GM19452 (cell line): ENCODE results near the gene PRR15.
"Not testable (repeated sequence)": the region's sequence is repeated elsewhere in the genome, so short reads cannot be mapped to it uniquely, and the experiment has no call there.

Experiments
- ATAC-seq: cut with Tn5 transposase; IDR thresholded peaks from one replicate; pipeline ENCODE4 v1.9.1; 2021; ENCODE audit not compliant: unreplicated experiment

The PRR15 gene, protein sequence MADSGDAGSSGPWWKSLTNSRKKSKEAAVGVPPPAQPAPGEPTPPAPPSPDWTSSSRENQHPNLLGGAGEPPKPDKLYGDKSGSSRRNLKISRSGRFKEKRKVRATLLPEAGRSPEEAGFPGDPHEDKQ

GRCh38 chr7:29563590-29564495 is at the start of gene PRR15:
TSS of gene PRR15 (plus strand) at chr7:29563835. CDS start at chr7:29566330, 2,495 bp downstream.
- no peak for ATAC-seq

GRCh38 chr7:29516491-29516890 is 47.1 kb upstream of the PRR15 start:
- no peak for ATAC-seq

GRCh38 chr7:29518616-29519015 is 45.0 kb upstream of the PRR15 start:
- no peak for ATAC-seq

- ATAC-seq, result no peak
Measured at GRCh38 chr7:29523728-29524127, 39.9 kb upstream of the PRR15 start.

- no peak for ATAC-seq
Measured at GRCh38 chr7:29527505-29528108, 36.0 kb upstream of the PRR15 start.

- not testable (repeated sequence) for ATAC-seq
Measured at GRCh38 chr7:29528526-29528925, 35.1 kb upstream of the PRR15 start.

DNA sequence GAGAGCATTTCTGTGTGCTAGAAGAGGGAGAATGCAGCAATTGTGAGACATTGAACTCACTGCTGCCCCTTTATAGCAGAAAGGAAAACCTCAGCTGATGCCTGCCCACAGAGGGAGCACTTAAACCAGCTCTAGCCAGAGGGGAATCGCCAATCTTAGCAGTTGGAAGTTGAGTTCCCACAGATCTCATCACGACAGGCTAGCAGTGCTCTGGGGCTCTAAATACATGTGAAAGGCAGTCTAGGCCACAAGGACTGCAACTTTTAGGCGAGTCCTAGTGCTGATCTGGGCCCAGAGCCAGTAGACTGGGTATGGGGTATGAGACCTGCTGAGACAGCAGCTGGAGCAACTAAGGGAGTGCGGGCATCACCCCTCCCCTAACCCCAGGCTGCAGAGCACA is 25.2 kb upstream of the PRR15 start:
- ATAC-seq, result no peak

GRCh38 chr7:29539471-29539870 is 24.2 kb upstream of the PRR15 start:
- no peak for ATAC-seq

DNA sequence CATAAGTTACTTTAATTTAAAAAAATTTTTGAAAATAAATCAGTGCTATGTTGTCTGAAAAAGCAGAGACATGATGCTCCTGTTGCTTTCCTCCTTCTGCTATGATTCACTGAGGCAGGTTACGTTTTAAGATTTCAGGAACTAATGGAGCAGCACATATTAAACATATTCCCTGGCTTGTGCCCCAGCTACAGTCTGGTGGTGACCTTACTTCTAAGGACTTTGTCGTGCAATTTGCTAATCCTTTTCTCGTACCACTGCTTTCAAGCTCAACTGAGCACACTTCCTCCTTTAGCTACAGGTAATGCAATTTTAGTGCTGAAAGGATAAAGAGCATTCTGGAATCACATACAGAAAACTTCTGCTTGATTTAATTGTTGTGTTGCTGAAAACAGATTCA is 16.2 kb upstream of the PRR15 start:
- no peak for ATAC-seq

GRCh38 chr7:29548823-29549222 is 14.8 kb upstream of the PRR15 start:
- ATAC-seq, result no peak

DNA sequence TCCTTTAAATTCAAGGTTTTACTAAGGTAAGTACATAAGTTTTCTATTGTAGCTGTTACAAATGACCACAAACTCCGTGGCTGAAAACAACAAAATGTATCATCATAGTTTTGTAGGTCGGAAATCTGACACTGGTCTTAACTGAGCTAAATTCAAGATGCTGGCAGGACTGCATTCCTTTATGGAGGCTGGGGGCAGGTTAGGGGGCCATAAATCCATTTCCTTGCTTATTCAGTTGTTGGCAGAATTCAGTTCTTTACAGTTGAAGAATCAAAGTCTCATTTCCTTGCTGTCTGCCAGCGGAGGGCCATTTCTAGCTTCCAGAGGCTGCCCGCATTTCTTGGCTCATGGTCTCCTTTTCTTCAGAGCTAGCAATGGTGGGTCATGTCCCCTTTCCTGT is 11.2 kb upstream of the PRR15 start:
- ATAC-seq, result no peak

DNA sequence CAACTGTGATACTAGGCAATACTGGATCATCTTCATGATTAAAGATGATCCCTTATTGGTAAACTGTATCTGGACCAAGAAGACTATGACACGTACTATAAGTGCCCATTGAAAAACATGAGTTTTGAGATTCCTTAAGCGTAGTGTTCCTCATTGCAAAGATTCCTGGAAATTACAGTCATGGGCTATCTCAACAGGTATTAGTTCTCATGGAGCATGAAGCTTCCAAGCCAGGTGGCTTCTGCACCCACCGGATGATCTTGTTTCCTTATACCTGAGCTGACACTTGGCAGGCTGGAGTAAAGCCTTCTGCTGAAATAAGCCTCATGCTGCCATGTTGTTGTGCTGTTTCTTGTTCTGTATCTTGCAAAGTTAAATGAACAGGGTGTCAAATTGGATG is 8.6 kb upstream of the PRR15 start:
- ATAC-seq, result no peak

GRCh38 chr7:29556405-29557195 is 7.0 kb upstream of the PRR15 start:
- ATAC-seq, result no peak

DNA sequence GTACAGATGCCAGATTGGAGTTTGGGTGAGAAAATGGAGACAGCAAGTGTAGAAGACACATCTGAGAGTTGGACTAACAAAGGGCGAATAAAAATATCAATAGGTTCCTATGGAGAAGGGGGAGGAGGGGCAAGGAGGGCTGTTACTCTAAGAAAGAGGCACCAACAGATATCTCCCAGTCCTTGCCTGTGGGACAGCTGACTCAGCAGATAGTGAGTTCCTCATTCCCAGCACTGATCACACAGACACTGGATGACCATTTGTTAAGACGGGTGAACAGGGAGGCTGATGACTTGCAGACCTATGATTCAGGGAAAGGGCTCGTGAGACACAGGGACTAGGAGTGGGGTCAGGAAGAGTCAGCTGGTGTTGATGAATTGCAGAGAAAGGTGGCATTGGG is 5.7 kb upstream of the PRR15 start:
- ATAC-seq, result no peak

DNA sequence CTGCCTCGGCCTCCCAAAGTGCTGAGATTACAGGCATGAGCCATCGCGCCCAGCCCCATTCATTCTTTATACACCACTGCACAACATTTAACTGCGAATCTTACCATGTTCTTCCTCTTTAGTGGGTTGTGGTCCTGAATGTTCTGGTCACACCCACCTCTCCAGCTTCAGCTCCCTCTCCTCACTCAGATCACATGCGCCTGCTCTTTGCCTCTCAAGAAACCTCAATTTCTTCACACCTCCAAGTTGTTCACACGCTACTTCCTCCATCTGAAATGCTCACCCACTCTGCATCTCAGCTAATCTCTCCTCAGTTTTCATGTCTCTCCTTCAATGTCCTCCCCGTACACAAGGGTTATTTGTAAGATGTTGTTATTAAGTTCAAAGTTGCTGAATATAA is 2.4 kb upstream of the PRR15 start:
- no peak for ATAC-seq

DNA sequence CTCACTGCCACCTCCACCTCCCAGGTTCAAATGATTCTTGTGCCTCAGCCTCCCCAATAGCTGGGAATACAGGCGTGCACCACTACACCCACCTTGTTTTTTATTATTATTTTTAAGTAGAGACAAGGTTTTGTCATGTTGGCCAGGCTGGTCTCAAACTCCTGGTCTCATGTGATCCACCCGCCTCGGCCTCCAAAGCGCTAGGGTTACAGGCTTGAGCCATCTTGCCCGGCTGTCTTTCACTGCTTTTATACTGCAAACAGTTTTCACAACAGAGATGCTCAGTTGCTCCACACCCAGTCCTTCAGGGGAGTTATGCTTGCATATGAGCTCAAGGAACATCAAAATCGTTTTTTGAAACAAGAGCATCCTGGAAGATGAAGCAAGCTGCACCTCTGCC is 1.3 kb upstream of the PRR15 start:
- ATAC-seq, result no peak

DNA sequence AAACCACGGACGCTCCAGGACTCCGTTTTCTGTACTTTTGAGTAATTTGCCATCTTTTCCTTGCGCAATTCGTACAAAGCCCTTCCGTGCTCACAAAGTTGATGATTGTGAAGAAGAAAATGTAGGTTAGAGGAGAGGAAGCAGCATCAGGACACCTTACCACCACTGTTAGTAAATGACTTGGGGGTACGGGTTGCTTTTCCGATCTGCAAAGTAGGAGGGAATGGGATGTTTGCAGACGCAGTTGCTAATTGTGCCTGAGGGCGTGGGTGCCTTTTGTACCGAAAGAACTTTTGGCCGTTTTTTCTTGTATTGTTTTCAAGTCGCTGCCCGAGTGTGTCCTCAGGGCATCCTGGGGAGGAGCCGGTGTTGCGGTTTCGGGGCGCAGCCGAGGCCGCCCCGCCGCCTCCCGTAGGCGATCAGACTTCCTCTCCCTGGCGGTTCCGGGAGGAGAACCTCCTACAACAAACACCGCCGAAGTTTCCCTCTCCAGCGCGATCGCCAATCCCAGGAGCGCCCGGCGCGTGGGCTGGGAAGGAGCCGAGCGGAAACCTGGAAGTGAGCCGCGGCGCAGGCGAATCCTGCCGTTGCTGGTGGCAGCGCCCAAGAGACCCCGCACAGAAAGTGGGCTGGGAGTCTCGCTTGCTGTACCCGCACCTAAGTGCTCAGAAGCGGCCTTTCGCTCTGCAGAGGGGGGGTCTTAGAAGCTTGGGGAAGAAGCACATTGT is 1.0 kb downstream of the PRR15 start:
- ATAC-seq, result no peak

DNA sequence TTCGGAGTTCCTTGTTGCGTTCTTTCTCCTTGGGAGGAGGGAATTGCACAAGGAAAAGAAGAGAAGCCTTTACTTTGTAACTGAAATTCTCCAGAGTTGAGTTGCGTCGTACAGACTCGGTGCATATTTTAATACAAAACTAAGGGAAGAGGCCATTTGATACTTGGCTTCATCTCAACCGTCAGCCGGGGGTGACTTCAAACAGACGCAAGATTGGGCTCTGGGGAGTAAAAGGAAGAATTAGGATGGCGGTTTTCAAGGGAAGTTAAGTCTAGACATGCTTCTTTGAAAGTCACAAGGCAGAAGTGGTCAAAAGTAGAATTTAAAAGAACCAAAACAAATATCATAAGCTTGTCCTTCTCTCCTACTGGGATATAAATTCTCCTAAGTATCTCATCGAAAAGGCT is 1.6 kb downstream of the PRR15 start:
- ATAC-seq, result no peak

GRCh38 chr7:29565634-29565981 is 2.0 kb downstream of the PRR15 start:
- no peak for ATAC-seq

DNA sequence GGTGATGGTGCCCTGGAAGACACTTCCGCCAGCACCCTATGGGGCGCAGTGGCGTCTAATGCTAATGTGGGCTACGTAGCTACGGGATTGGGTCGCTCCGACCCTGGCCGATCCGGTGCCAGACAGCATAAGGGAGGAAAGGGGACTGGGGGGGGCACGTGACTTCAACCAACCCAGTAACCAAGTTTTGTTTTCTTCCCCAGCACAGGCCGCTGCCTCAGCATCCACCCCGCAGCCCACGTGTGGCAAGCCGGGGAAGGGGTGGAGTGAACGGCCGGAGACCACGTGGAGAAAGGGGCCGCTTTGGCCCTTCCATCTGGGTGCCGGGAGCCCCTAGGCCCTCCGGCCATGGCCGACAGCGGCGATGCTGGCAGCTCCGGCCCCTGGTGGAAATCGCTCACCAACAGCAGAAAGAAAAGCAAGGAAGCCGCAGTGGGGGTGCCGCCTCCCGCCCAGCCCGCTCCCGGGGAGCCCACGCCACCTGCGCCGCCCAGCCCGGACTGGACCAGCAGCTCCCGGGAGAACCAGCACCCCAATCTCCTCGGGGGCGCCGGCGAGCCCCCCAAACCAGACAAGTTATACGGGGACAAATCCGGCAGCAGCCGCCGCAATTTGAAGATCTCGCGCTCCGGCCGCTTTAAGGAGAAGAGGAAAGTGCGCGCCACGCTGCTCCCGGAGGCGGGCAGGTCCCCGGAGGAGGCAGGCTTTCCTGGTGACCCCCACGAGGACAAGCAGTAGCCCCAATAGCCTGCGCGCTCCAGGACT is 2.5 kb downstream of the PRR15 start:
- no peak for ATAC-seq
